Kasumi-1 (cell line): ENCODE results near the gene B4GALT2.

ENCODE experiments used
- DNase-seq, 2 experiments: peaks; one replicate each; lab custom pipeline; 2025; lab: John Stamatoyannopoulos, UW

Gene B4GALT2

GRCh38 chr1:44029911-44030604, 51.0 kb downstream of the B4GALT2 start:
- peak; percentile 83 to 86 for DNase-seq

GRCh38 chr1:44030605-44031251, 51.7 kb downstream of the B4GALT2 start:
- DNase-seq, result peak in 1 of 2 experiments; percentile 27

GRCh38 chr1:44031252-44032169, 52.5 kb downstream of the B4GALT2 start, which contains the start of gene SLC6A9:
SLC6A9 (minus strand) TSS chr1:44031462; CDS start chr1:44024277, 7,185 bp downstream.
- DNase-seq, result peak; percentile 32 to 48

- no peak for DNase-seq
Observed at GRCh38 chr1:44032170-44032790, 53.3 kb downstream of the B4GALT2 start.

GRCh38 chr1:44033041-44033575, 54.1 kb downstream of the B4GALT2 start:
- no peak for DNase-seq

GRCh38 chr1:44033756-44034155, 54.7 kb downstream of the B4GALT2 start:
- DNase-seq, result no peak

- no peak for DNase-seq
Observed at GRCh38 chr1:44034423-44034822, 55.4 kb downstream of the B4GALT2 start.

- no peak for DNase-seq
Observed at GRCh38 chr1:44034976-44035716, 56.1 kb downstream of the B4GALT2 start.

GRCh38 chr1:44035726-44036408, 56.9 kb downstream of the B4GALT2 start:
- DNase-seq, result no peak

GRCh38 chr1:44036409-44037139, 57.6 kb downstream of the B4GALT2 start:
- DNase-seq, result peak; percentile 77 to 79

GRCh38 chr1:44037154-44037553, 58.1 kb downstream of the B4GALT2 start:
- no peak for DNase-seq

- DNase-seq, result no peak
Observed at GRCh38 chr1:44038876-44039657, 60.1 kb downstream of the B4GALT2 start.

GRCh38 chr1:44040418-44040817, 61.4 kb downstream of the B4GALT2 start:
- DNase-seq, result peak; percentile 7 to 14
